Natural killer cell (primary cell): ENCODE measurements around the gene ARRDC1. TPM values are rescaled to one million over a fixed set of nuclear protein-coding genes. Genes with fewer than 3 reads are reported as not detected.

Experiments used
- ATAC-seq, 3 donors: fragments of 150-1000 bp in 2 of 3; fragments of 200-7000 bp in 1 of 3; cut with Tn5 transposase; 1 replicate in 1 of 3; 2 replicates in 2 of 3; pipeline ENCODE4 v1.10.0; 2021; ENCODE audit warnings: mild to moderate bottlenecking in 2 of 3, moderate library complexity in 2 of 3
- DNase-seq, 2 donors: peaks; one replicate each; pipeline versions ENCODE4 v3.0.0 to v3.0.0-alpha.2; 2013 to 2021; ENCODE audit warnings: mixed read lengths in 1 of 2
- H3K27ac ChIP-seq: one replicate; pipeline ENCODE4 v1.5.1; 2013; ENCODE audit warnings: mild to moderate bottlenecking, low read length
- H3K27me3 ChIP-seq: one replicate; pipeline ENCODE4 v1.6.1; 2013; ENCODE audit warnings: low read length; ENCODE audit not compliant: control insufficient read depth, insufficient read depth
- H3K36me3 ChIP-seq: one replicate; pipeline ENCODE4 v1.6.1; 2013; ENCODE audit warnings: low read length; ENCODE audit not compliant: control insufficient read depth, insufficient read depth
- H3K4me1 ChIP-seq: one replicate; pipeline ENCODE4 v1.6.1; 2013; ENCODE audit warnings: low read length; ENCODE audit not compliant: control insufficient read depth, insufficient read depth
- H3K4me3 ChIP-seq: one replicate; pipeline ENCODE4 v1.5.1; 2013; ENCODE audit warnings: low read length
- H3K9me3 ChIP-seq: one replicate; pipeline ENCODE4 v1.6.1; 2013; ENCODE audit warnings: low read length; ENCODE audit not compliant: control insufficient read depth, insufficient read depth
- H3K27ac Mint-ChIP-seq, 2 donors: one replicate each; pipeline ENCODE4 v1.8.0; 2022; ENCODE audit warnings: mild to moderate bottlenecking in 2 of 2, mixed read lengths in 2 of 2, moderate library complexity in 1 of 2
- H3K27me3 Mint-ChIP-seq, 2 donors: one replicate each; pipeline ENCODE4 v1.8.0; 2022; ENCODE audit warnings: low read depth in 2 of 2, mixed read lengths in 2 of 2
- H3K36me3 Mint-ChIP-seq: one replicate; pipeline ENCODE4 v1.8.0; 2022; ENCODE audit warnings: mixed read lengths
- H3K4me1 Mint-ChIP-seq, 2 donors: one replicate each; pipeline ENCODE4 v1.8.0; 2022; ENCODE audit warnings: mixed read lengths in 2 of 2
- H3K4me3 Mint-ChIP-seq: one replicate; pipeline ENCODE4 v1.8.0; 2022; ENCODE audit warnings: mild to moderate bottlenecking, moderate library complexity, mixed read lengths
- H3K9me3 Mint-ChIP-seq, 2 donors: one replicate each; pipeline ENCODE4 v1.8.0; 2022; ENCODE audit warnings: mixed read lengths in 2 of 2
- WGBS: methylation state at CpG from one replicate; pipeline ENCODE4 v1.1.7; 2013; ENCODE audit warnings: missing lambda C conversion rate; ENCODE audit not compliant: insufficient coverage; 5-methylcytosine and 5-hydroxymethylcytosine counted together
- intact Hi-C: fragments of 100-400 bp; cut with micrococcal nuclease; formaldehyde crosslinking; loops from one replicate; pipeline ENCODE4 v1.14.2; 2022
- total RNA-seq, 4 donors: library from RNA; stranded (reverse); fragments of 120-200 nt in 1 of 4; gene quantifications; one replicate each; pipeline versions ENCODE4 v1.2.3 to v1.2.4, GENCODE V29; 2013 to 2022
- TF ChIP-seq, protein P1 (sequence below): fragments of 200-600 bp; IDR thresholded peaks from one replicate; pipeline ENCODE4 v1.8.0; 2022; ENCODE audit warnings: antibody characterized with exemption

ARRDC1 gene
- total RNA-seq, 3 donors from 2014 or later (not counting 1 experiment from before 2014, with no cell fraction given): 80.7 to 105 (median 92.9) TPM

DNA sequence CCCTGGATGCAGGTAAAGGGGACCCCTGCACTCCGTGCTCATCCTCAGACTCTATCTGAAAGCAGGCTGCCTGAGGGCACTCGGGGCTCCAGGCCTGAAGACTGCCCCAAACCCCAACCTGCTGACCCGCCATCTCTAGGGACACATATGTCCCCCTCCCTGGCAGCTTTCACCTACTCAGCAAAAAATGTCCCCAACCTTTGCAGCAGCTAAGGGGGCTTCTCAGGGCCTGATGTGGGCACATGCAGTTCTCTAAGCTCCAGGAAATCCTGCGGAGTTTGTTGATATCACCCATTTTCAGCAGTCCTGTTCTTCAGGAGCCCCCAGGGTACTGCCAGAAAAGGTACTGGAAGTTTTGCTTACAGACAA lies 24.5 kb upstream of the ARRDC1 start:
- Histone ChIP-seq H3K4me1 (peaks cover 23% of the 10 kb centered on the region), H3K27ac (no peak overlapping the region), H3K9me3 (no peaks in the 10 kb centered on the region), H3K4me3 (no peak overlapping the region), H3K36me3 (peaks cover 13% of the 10 kb centered on the region), H3K27me3 (no peaks in the 10 kb centered on the region)
- no peak for DNase-seq
- Mint-ChIP-seq H3K27ac (no peak overlapping the region), H3K36me3 (no peaks in the 10 kb centered on the region), H3K4me3 (no peak overlapping the region), H3K27me3 (no peaks in the 10 kb centered on the region), H3K9me3 (no peaks in the 10 kb centered on the region), H3K4me1 (peaks cover 11 to 16% of the 10 kb centered on the region in 2 donors)
- 100% methylated on average over 4 of the region's 4 CpGs for WGBS
- TF ChIP-seq, protein P1, sequence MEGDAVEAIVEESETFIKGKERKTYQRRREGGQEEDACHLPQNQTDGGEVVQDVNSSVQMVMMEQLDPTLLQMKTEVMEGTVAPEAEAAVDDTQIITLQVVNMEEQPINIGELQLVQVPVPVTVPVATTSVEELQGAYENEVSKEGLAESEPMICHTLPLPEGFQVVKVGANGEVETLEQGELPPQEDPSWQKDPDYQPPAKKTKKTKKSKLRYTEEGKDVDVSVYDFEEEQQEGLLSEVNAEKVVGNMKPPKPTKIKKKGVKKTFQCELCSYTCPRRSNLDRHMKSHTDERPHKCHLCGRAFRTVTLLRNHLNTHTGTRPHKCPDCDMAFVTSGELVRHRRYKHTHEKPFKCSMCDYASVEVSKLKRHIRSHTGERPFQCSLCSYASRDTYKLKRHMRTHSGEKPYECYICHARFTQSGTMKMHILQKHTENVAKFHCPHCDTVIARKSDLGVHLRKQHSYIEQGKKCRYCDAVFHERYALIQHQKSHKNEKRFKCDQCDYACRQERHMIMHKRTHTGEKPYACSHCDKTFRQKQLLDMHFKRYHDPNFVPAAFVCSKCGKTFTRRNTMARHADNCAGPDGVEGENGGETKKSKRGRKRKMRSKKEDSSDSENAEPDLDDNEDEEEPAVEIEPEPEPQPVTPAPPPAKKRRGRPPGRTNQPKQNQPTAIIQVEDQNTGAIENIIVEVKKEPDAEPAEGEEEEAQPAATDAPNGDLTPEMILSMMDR: no peak
- ATAC-seq: no peak
- intact Hi-C loops: no loop called here

DNA sequence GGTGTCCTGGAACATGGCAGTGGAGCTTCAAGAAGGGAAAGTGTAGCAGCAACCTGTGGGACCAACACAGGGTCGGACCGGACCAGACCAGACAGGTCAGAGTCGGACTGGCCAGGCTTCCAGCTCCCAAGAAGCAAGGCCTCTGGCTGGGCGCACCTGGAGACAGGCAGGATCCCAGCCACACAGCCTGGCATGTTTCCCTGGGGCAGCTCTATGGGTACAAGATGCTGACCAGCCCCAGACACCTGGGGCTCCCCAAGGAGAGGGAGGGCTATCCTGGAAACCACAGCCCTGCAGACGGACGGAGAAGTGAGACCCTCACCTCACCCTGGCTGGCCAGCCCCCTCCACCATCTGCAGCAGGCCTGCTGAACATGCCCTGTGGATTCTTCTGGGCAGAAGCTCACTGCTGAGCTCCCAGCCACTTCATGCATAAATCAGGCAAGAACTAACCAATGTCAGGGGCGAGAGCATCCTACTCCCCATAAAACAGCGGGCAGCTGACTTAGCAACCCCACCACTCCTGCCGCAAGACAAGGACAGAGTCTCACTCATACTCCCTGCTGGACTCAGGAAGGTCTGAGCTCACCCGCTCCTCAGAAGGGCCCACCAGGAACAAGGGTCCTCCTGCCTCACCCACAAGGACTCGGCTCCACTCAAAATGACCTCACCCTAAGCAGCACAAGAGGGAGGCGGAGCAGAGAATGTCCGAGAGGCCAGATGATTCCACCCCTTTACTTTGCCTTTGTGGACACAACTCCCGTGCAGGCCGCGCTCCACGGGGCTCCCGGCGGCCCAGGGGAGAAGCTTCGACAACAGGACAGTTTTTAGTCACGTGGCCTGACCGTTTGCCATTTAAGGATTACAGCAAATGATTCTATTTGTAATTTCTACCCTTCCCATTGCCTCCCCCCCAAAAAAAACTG lies 23.9 kb upstream of the ARRDC1 start:
- Mint-ChIP-seq H3K4me1 (peaks cover 9 to 10% of the 10 kb centered on the region in 2 donors), H3K27me3 (no peaks in the 10 kb centered on the region), H3K36me3 (no peaks in the 10 kb centered on the region), H3K4me3 (no peak overlapping the region), H3K27ac (no peak overlapping the region), H3K9me3 (no peaks in the 10 kb centered on the region)
- WGBS: 96% methylated on average over 22 of the region's 22 CpGs
- Histone ChIP-seq H3K4me3 (no peak overlapping the region), H3K27me3 (no peaks in the 10 kb centered on the region), H3K36me3 (peaks cover 14% of the 10 kb centered on the region), H3K4me1 (peaks cover 18% of the 10 kb centered on the region), H3K27ac (no peak overlapping the region), H3K9me3 (no peaks in the 10 kb centered on the region)
- DNase-seq (no peak), ATAC-seq (no peak)
- intact Hi-C loops: no loop called here
- TF ChIP-seq, protein P1: no peak

DNA sequence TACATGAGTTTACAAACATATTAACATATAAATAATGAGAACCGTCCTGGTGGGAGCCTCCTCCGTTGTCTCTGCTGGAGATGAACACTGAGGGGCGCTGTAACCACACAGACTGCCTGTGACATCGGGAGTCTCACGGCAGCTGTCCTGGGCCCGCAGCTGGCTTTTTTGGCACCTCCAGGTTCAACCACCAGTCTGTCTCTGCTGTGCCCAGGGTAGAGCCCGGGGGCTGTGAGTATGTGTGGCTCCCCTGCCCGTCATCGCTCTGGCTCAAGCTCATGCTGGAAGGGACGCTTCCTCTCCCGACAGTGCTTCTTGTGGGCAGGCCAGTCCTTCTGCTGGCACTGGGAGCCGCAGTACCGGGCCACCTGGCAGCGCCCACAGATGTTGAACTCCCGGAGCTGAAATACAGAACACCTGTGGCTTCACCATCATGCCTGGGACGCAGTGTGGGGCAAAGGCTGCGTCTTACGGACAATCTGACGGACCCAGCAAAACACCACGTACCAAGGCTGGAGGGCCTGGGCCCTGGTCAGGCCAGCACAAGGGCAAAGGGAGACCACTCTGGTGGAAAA lies 23.1 kb upstream of the ARRDC1 start:
- no peak overlapping the region for H3K27ac ChIP-seq
- intact Hi-C loops: no loop called here
- no peak overlapping the region for H3K4me3 Mint-ChIP-seq
- no peak overlapping the region for H3K4me3 ChIP-seq
- ATAC-seq: no peak
- H3K27ac Mint-ChIP-seq: no peak overlapping the region
- H3K27me3 Mint-ChIP-seq: no peaks in the 10 kb centered on the region
- peaks cover 16% of the 10 kb centered on the region for H3K4me1 ChIP-seq
- no peaks in the 10 kb centered on the region for H3K9me3 ChIP-seq
- DNase-seq: peak in 1 of 2 donors; percentile 35
- TF ChIP-seq, protein P1: no peak
- peaks cover 6 to 9% of the 10 kb centered on the region in 2 donors for H3K4me1 Mint-ChIP-seq
- H3K9me3 Mint-ChIP-seq: no peaks in the 10 kb centered on the region
- no peaks in the 10 kb centered on the region for H3K27me3 ChIP-seq
- H3K36me3 Mint-ChIP-seq: no peaks in the 10 kb centered on the region
- WGBS: 94% methylated on average over 20 of the region's 20 CpGs
- H3K36me3 ChIP-seq: peaks cover 21% of the 10 kb centered on the region
